Measurements from ENCODE around the gene PALM. TPM values are rescaled to one million over a fixed set of nuclear protein-coding genes. Genes with fewer than 3 reads are reported as not detected.
A peak's percentile ranks its signal among the peaks of the same experiment; 100 is the strongest.

PALM gene
- total and polyA plus RNA-seq, 7 donors = 4.9 to 17.9 (median 9.5) TPM

- Histone ChIP-seq H3K27me3 (ENCODE audit: insufficient read depth in 3 of 3, low read length in 2 of 3) (peaks cover 0 to 17% (median 11%) of the 10 kb centered on the region in 3 donors), H3K4me1 (no peaks in the 10 kb centered on the region), H3K9me3 (no peaks in the 10 kb centered on the region), H3K36me3 (ENCODE audit: insufficient read depth in 1 of 2, low read depth in 1 of 2) (no peaks in the 10 kb centered on the region), H3K27ac (no peak overlapping the region), H3K4me3 (no peak overlapping the region)
- intact Hi-C loops (cut with DNase I) = no loop called here
- ATAC-seq = peak in 3 of 4 donors; percentile 48 to 62 (median 53)
- WGBS, 3 donors = 32 to 38% (median 36%) methylated on average over 33 to 36 of the region's 36 CpGs
- no peak for TF ChIP-seq CTCF (IDR thresholded peaks at IDR 0.05)
- peak; percentile 68 to 78 for DNase-seq
Observed at GRCh38 chr19:778910-779653, 70.3 kb downstream of the PALM start.

GRCh38 chr19:780935-781334, 72.2 kb downstream of the PALM start:
- WGBS, 3 donors = 71 to 77% (median 72%) methylated on average over 13 to 15 of the region's 15 CpGs
- no peaks in the 10 kb centered on the region for H3K4me1 ChIP-seq
- intact Hi-C loops (cut with DNase I) = no loop called here
- DNase-seq (peak in 1 of 2 donors; percentile 10), ATAC-seq (no peak)
- no peak overlapping the region for H3K4me3 ChIP-seq
- H3K27me3 ChIP-seq (ENCODE audit: insufficient read depth in 3 of 3, low read length in 2 of 3) = peaks cover 0 to 17% (median 11%) of the 10 kb centered on the region in 3 donors
- no peak overlapping the region for H3K27ac ChIP-seq
- TF ChIP-seq CTCF (IDR thresholded peaks at IDR 0.05) = no peak
- H3K9me3 ChIP-seq = no peaks in the 10 kb centered on the region
- H3K36me3 ChIP-seq (ENCODE audit: insufficient read depth in 1 of 2, low read depth in 1 of 2) = no peaks in the 10 kb centered on the region

DNA sequence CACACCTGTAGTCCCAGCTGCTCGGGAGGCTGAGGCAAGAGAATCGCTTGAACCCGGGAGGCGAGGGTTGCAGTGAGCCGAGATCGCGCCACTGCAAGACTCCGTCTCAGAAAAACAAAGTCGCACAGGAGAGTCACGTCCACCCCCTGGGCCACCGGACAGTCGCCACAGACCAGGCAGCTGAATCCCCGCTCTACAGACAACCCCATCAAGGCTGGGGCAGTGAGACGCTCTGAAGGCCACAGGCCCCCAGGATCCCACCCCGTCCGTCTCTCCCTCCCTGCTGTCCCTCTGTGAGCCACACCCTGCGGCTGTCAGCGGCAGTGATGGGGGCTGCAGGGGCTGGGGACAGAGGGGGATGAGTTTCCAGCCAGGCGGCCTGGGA, 73.1 kb downstream of the PALM start:
- no peak for TF ChIP-seq CTCF (IDR thresholded peaks at IDR 0.05)
- intact Hi-C loops (cut with DNase I) = no loop called here
- WGBS, 3 donors = 75 to 90% (median 83%) methylated on average over 17 to 19 of the region's 19 CpGs
- Histone ChIP-seq H3K4me3 (peak overlapping the region; percentile 39), H3K27ac (peak overlapping the region; percentile 9), H3K27me3 (ENCODE audit: insufficient read depth in 3 of 3, low read length in 2 of 3) (peaks cover 0 to 17% (median 11%) of the 10 kb centered on the region in 3 donors), H3K36me3 (ENCODE audit: insufficient read depth in 1 of 2, low read depth in 1 of 2) (no peaks in the 10 kb centered on the region), H3K9me3 (no peaks in the 10 kb centered on the region), H3K4me1 (no peaks in the 10 kb centered on the region)
- DNase-seq (peak in 1 of 2 donors; percentile 5), ATAC-seq (no peak)

GRCh38 chr19:782185-782877, 73.6 kb downstream of the PALM start:
- 14 to 26% (median 22%) methylated on average over 29 of the region's 29 CpGs for WGBS, 3 donors
- intact Hi-C loops (cut with DNase I) = no loop called here
- H3K9me3 ChIP-seq = no peaks in the 10 kb centered on the region
- H3K4me1 ChIP-seq = no peaks in the 10 kb centered on the region
- H3K27ac ChIP-seq = peak overlapping the region; percentile 9
- ATAC-seq (peak in 2 of 4 donors; percentile 46 to 59), DNase-seq (peak in 1 of 2 donors; percentile 12)
- H3K27me3 ChIP-seq (ENCODE audit: insufficient read depth in 3 of 3, low read length in 2 of 3) = peaks cover 0 to 17% (median 11%) of the 10 kb centered on the region in 3 donors
- no peaks in the 10 kb centered on the region for H3K36me3 ChIP-seq (ENCODE audit: insufficient read depth in 1 of 2, low read depth in 1 of 2)
- no peak for TF ChIP-seq CTCF (IDR thresholded peaks at IDR 0.05)
- peak overlapping the region; percentile 39 for H3K4me3 ChIP-seq

Data from psoas muscle (tissue), 8 donors.